Heart right ventricle (tissue), 16 donors: ENCODE measurements around the gene TRABD2B. TPM values are rescaled to one million over a fixed set of nuclear protein-coding genes. Genes with fewer than 3 reads are reported as not detected.
"Not testable (repeated sequence)": the region's sequence is repeated elsewhere in the genome, so short reads cannot be mapped to it uniquely, and the experiment has no call there.

ENCODE experiments used
- ATAC-seq, 8 donors: fragments of 200-7000 bp; cut with Tn5 transposase; one replicate each; pipeline ENCODE4 v1.9.1; 2020; ENCODE audit warnings: mild to moderate bottlenecking in 8 of 8, moderate library complexity in 8 of 8, moderate number of reproducible peaks in 1 of 8
- DNase-seq, 2 donors: peaks; one replicate each; pipeline ENCODE4 v3.0.0-alpha.2; 2020
- H3K27ac ChIP-seq, 10 donors: fragments of 200-600 bp; sonication (generic) in 2 of 10; one replicate each; pipeline versions ENCODE4 v1.5.0 to v1.8.0; 2020 to 2022; ENCODE audit warnings: mild to moderate bottlenecking in 3 of 10
- H3K27me3 ChIP-seq, 7 donors: fragments of 200-600 bp; one replicate each; pipeline ENCODE4 v1.8.0; 2021 to 2022; ENCODE audit warnings: mild to moderate bottlenecking in 2 of 7
- H3K36me3 ChIP-seq, 9 donors: fragments of 200-600 bp; sonication (generic) in 1 of 9; one replicate each; pipeline versions ENCODE4 v1.5.0 to v1.8.0; 2020 to 2022; ENCODE audit warnings: mild to moderate bottlenecking in 2 of 9
- H3K4me1 ChIP-seq, 9 donors: fragments of 200-600 bp; sonication (generic) in 1 of 9; one replicate each; pipeline versions ENCODE4 v1.5.0 to v1.8.0; 2020 to 2022; ENCODE audit warnings: mild to moderate bottlenecking in 4 of 9
- H3K4me3 ChIP-seq, 10 donors: fragments of 200-600 bp; sonication (generic) in 2 of 10; one replicate each; pipeline versions ENCODE4 v1.5.0 to v1.8.0; 2020 to 2022; ENCODE audit warnings: mild to moderate bottlenecking in 7 of 10, moderate library complexity in 2 of 10
- H3K9me3 ChIP-seq, 11 donors: fragments of 200-600 bp in 10 of 11; sonication (generic) in 2 of 11; one replicate each; pipeline versions ENCODE4 v1.5.0 to v1.8.0; 2013 to 2022; ENCODE audit warnings: mild to moderate bottlenecking in 2 of 11, control low read depth in 1 of 11, moderate library complexity in 1 of 11
- WGBS, 2 donors: extraction: QIAGEN DNeasy Blood & Tissue Kit; methylation state at CpG; one replicate each; pipeline ENCODE4 v1.1.7; 2013; ENCODE audit warnings: inconsistent platforms in 1 of 2; 5-methylcytosine and 5-hydroxymethylcytosine counted together
- intact Hi-C, 10 donors: fragments of 100-400 bp; cut with DNase I; formaldehyde crosslinking; loops; one replicate each; pipeline versions ENCODE4 v1.11.1 to v1.14.2; 2022
- polyA plus RNA-seq, 2 donors: library from polyadenylated mRNA; stranded (reverse); fragments of 200-250 nt; gene quantifications; one replicate each; pipeline ENCODE4 v1.2.3, GENCODE V29; 2013
- total RNA-seq, 10 donors: library from RNA; stranded (reverse); fragmentation: NEBNext Ultra II Directional in 3 of 10; extraction: Animal tissue kit (Norgen Biotek cat#: 25700) in 3 of 10; gene quantifications; one replicate each; pipeline versions ENCODE4 v1.2.1 to v1.2.4, GENCODE V29; 2021 to 2023
- TF ChIP-seq, protein P1 (sequence below), 9 donors: fragments of 200-600 bp; sonication (generic) in 2 of 9; IDR thresholded peaks; one replicate each; pipeline versions ENCODE4 v1.5.0 to v1.8.0; 2021 to 2022; ENCODE audit warnings: antibody characterized with exemption in 9 of 9, mild to moderate bottlenecking in 5 of 9, moderate library complexity in 1 of 9
- donor health status: Arrhythmogenic right ventricular cardiomyopathy.
- donor health status: ischemic (EF 13 %, LVEDD 7.1; RV severe dilation, severe dysfunction).
- donor health status: healthy with polysubstance abuse.
- donor health status: DM: no; HTN: yes; CAD: no.
- donor health status: DM: no; HTN: no; CAD: no.
- donor health status: ischemic (EF 25% LVEDD 6.9; RV normal size, moderate dysfunction).
- donor health status: ischemic (EF 25% LVEDD 5.7; RV mildly dilated, moderate dysfunction).
- donor health status: healthy.
- donor health status: DM: yes; HTN: yes; CAD: no.
- donor health status: Ischemic cardiomyopathy.
- donor health status: ischemic (EF 35%, LVEDD 5.7; RV mildly dilated, moderate dysfunction).
- donor health status: nonischemic (EF 11% LVEDD 7.7; RV severe dilation, severe dysfunction).
- donor health status: DM: yes; HTN: yes; CAD: no.
- donor health status: PGD.
- donor health status: ischemic (EF 29% LVEDD 5.4; RV normal size, mild dysfunction).
- donor health status: nonischemic (EF 23%, LVEDD 6.1; RV moderate dilation, normal function).

TRABD2B gene
- total and polyA plus RNA-seq, 12 donors: 0.21 to 1.1 (median 0.53) TPM

- DNase-seq (no peak), ATAC-seq (no peak)
- H3K4me1 ChIP-seq: peaks cover 0 to 9% (median 0%) of the 10 kb centered on the region in 9 donors
- 67 to 69% methylated on average over 5 of the region's 5 CpGs for WGBS, 2 donors
- no peaks in the 10 kb centered on the region for H3K36me3 ChIP-seq
- TF ChIP-seq, protein P1, sequence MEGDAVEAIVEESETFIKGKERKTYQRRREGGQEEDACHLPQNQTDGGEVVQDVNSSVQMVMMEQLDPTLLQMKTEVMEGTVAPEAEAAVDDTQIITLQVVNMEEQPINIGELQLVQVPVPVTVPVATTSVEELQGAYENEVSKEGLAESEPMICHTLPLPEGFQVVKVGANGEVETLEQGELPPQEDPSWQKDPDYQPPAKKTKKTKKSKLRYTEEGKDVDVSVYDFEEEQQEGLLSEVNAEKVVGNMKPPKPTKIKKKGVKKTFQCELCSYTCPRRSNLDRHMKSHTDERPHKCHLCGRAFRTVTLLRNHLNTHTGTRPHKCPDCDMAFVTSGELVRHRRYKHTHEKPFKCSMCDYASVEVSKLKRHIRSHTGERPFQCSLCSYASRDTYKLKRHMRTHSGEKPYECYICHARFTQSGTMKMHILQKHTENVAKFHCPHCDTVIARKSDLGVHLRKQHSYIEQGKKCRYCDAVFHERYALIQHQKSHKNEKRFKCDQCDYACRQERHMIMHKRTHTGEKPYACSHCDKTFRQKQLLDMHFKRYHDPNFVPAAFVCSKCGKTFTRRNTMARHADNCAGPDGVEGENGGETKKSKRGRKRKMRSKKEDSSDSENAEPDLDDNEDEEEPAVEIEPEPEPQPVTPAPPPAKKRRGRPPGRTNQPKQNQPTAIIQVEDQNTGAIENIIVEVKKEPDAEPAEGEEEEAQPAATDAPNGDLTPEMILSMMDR (IDR thresholded peaks at IDR 0.05): no peak
- H3K27ac ChIP-seq: no peak overlapping the region
- no peak overlapping the region for H3K4me3 ChIP-seq
- H3K27me3 ChIP-seq: peaks cover 0 to 5% (median 0%) of the 10 kb centered on the region in 7 donors
- no peaks in the 10 kb centered on the region for H3K9me3 ChIP-seq
- intact Hi-C loops: no loop called here
These were observed 32.5 kb downstream of the TRABD2B start for GRCh38 chr1:47964636-47965035.

- ATAC-seq (peak in 1 of 8 donors; percentile 89), DNase-seq (no peak)
- H3K36me3 ChIP-seq: no peaks in the 10 kb centered on the region
- H3K9me3 ChIP-seq: no peaks in the 10 kb centered on the region
- H3K27me3 ChIP-seq: peaks cover 0 to 5% (median 0%) of the 10 kb centered on the region in 7 donors
- intact Hi-C loops: no loop called here
- TF ChIP-seq, protein P1 (IDR thresholded peaks at IDR 0.05): no peak
- 60 to 67% methylated on average over 13 of the region's 13 CpGs for WGBS, 2 donors
- H3K27ac ChIP-seq: no peak overlapping the region
- no peak overlapping the region for H3K4me3 ChIP-seq
- peaks cover 0 to 9% (median 0%) of the 10 kb centered on the region in 9 donors for H3K4me1 ChIP-seq
These were observed 33.4 kb downstream of the TRABD2B start for GRCh38 chr1:47963568-47964358.

- Histone ChIP-seq H3K27ac (no peak overlapping the region), H3K9me3 (no peaks in the 10 kb centered on the region), H3K27me3 (peaks cover 0 to 5% (median 0%) of the 10 kb centered on the region in 7 donors), H3K4me1 (peaks cover 0 to 9% (median 0%) of the 10 kb centered on the region in 9 donors), H3K4me3 (no peak overlapping the region), H3K36me3 (no peaks in the 10 kb centered on the region)
- TF ChIP-seq, protein P1 (IDR thresholded peaks at IDR 0.05): no peak
- intact Hi-C loops: no loop called here
- DNase-seq: no peak
- ATAC-seq: no peak
- 90 to 92% methylated on average over 5 of the region's 5 CpGs for WGBS, 2 donors
These were observed 34.3 kb downstream of the TRABD2B start for GRCh38 chr1:47962750-47963492.

DNA sequence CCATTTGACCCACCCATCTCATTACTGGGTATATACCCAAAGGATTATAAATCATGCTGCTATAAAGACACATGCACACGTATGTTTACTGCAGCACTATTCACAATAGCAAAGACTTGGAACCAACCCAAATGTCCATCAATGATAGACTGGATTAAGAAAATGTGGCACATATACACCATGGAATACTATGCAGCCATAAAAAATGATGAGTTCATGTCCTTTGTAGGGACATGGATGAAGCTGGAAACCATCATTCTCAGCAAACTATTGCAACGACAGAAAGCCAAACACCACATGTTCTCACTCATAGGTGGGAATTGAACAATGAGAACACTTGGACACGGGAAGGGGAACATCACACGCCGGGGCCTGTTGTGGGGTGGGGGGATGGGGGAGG lies 35.4 kb downstream of the TRABD2B start:
- H3K4me1 ChIP-seq, intact Hi-C loops, DNase-seq, H3K9me3 ChIP-seq, H3K27me3 ChIP-seq, H3K36me3 ChIP-seq, ATAC-seq, H3K27ac ChIP-seq, H3K4me3 ChIP-seq: not testable (repeated sequence)
- WGBS, 2 donors: 95 to 99% methylated on average over 5 of the region's 5 CpGs

GRCh38 chr1:47956491-47956890 lies 40.7 kb downstream of the TRABD2B start:
- H3K4me1 ChIP-seq, H3K36me3 ChIP-seq, DNase-seq, H3K27me3 ChIP-seq, intact Hi-C loops, H3K9me3 ChIP-seq, H3K27ac ChIP-seq, ATAC-seq, H3K4me3 ChIP-seq: not testable (repeated sequence)
- WGBS, 2 donors: 92 to 98% methylated on average over 6 of the region's 6 CpGs
